ENCODE results near the gene RNF224.

The RNF224 gene

GRCh38 chr9:137198902-137199283 lies 28.4 kb upstream of the RNF224 start:
- Histone ChIP-seq H3K27me3 (replicated peaks; ENCODE audit: control insufficient read depth, insufficient read depth, low read length) (no peaks in the 10 kb centered on the region), H3K36me3 (ENCODE audit: control insufficient read depth, insufficient read depth, low read length) (no peaks in the 10 kb centered on the region; the same call in 1 of the 2 replicates), H3K4me3 (replicated peaks; ENCODE audit: low read depth, low read length) (no peak overlapping the region)
- TF ChIP-seq, protein P1, sequence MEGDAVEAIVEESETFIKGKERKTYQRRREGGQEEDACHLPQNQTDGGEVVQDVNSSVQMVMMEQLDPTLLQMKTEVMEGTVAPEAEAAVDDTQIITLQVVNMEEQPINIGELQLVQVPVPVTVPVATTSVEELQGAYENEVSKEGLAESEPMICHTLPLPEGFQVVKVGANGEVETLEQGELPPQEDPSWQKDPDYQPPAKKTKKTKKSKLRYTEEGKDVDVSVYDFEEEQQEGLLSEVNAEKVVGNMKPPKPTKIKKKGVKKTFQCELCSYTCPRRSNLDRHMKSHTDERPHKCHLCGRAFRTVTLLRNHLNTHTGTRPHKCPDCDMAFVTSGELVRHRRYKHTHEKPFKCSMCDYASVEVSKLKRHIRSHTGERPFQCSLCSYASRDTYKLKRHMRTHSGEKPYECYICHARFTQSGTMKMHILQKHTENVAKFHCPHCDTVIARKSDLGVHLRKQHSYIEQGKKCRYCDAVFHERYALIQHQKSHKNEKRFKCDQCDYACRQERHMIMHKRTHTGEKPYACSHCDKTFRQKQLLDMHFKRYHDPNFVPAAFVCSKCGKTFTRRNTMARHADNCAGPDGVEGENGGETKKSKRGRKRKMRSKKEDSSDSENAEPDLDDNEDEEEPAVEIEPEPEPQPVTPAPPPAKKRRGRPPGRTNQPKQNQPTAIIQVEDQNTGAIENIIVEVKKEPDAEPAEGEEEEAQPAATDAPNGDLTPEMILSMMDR (IDR thresholded peaks at IDR 0.05; ENCODE audit: insufficient read depth, low read length, poor library complexity, severe bottlenecking), result no peak
- no peak for DNase-seq (ENCODE audit: extremely low read depth, insufficient read length)

GRCh38 chr9:137199411-137200121 lies 27.7 kb upstream of the RNF224 start:
- Histone ChIP-seq H3K27me3 (replicated peaks; ENCODE audit: control insufficient read depth, insufficient read depth, low read length) (no peaks in the 10 kb centered on the region), H3K36me3 (ENCODE audit: control insufficient read depth, insufficient read depth, low read length) (no peaks in the 10 kb centered on the region; the same call in 1 of the 2 replicates), H3K4me3 (replicated peaks; ENCODE audit: low read depth, low read length) (peak overlapping the region; percentile 57)
- TF ChIP-seq, protein P1 (IDR thresholded peaks at IDR 0.05; ENCODE audit: insufficient read depth, low read length, poor library complexity, severe bottlenecking), result no peak
- DNase-seq (ENCODE audit: extremely low read depth, insufficient read length), result no peak

GRCh38 chr9:137200311-137201204 lies 26.7 kb upstream of the RNF224 start, which contains the start of gene TPRN:
Gene TPRN (minus strand): TSS chr9:137200741. CDS start chr9:137200711, 30 bp downstream.
- TF ChIP-seq, protein P1 (IDR thresholded peaks at IDR 0.05; ENCODE audit: insufficient read depth, low read length, poor library complexity, severe bottlenecking), result no peak
- peak; percentile 97 for DNase-seq (ENCODE audit: extremely low read depth, insufficient read length)
- H3K27me3 ChIP-seq (replicated peaks; ENCODE audit: control insufficient read depth, insufficient read depth, low read length), result no peaks in the 10 kb centered on the region
- H3K36me3 ChIP-seq (ENCODE audit: control insufficient read depth, insufficient read depth, low read length), result no peaks in the 10 kb centered on the region; the same call in 1 of the 2 replicates
- H3K4me3 ChIP-seq (replicated peaks; ENCODE audit: low read depth, low read length), result peak within 1 kb of the TSS; percentile 90

- peak overlapping the region; percentile 90 for H3K4me3 ChIP-seq (replicated peaks; ENCODE audit: low read depth, low read length)
- TF ChIP-seq, protein P1 (IDR thresholded peaks at IDR 0.05; ENCODE audit: insufficient read depth, low read length, poor library complexity, severe bottlenecking), result no peak
- DNase-seq (ENCODE audit: extremely low read depth, insufficient read length), result no peak
- no peaks in the 10 kb centered on the region for H3K36me3 ChIP-seq (ENCODE audit: control insufficient read depth, insufficient read depth, low read length)
- no peaks in the 10 kb centered on the region for H3K27me3 ChIP-seq (replicated peaks; ENCODE audit: control insufficient read depth, insufficient read depth, low read length)
These were observed 26.0 kb upstream of the RNF224 start for GRCh38 chr9:137201205-137201868.

GRCh38 chr9:137202966-137203365 lies 24.3 kb upstream of the RNF224 start:
- Histone ChIP-seq H3K4me3 (replicated peaks; ENCODE audit: low read depth, low read length) (no peak overlapping the region), H3K36me3 (ENCODE audit: control insufficient read depth, insufficient read depth, low read length) (peaks cover 2% of the 10 kb centered on the region; the same call in 1 of the 2 replicates), H3K27me3 (replicated peaks; ENCODE audit: control insufficient read depth, insufficient read depth, low read length) (no peaks in the 10 kb centered on the region)
- DNase-seq (ENCODE audit: extremely low read depth, insufficient read length), result no peak
- TF ChIP-seq, protein P1 (IDR thresholded peaks at IDR 0.05; ENCODE audit: insufficient read depth, low read length, poor library complexity, severe bottlenecking), result no peak
